WTC11 (cell line): ENCODE results near the gene SPOP. TPM values are rescaled to one million over a fixed set of nuclear protein-coding genes. Genes with fewer than 3 reads are reported as not detected.
A peak's percentile ranks its signal among the peaks of the same experiment; 100 is the strongest.

Source experiments
- ATAC-seq: fragments of 200-7000 bp; cut with Tn5 transposase; 2 replicates; pipeline ENCODE4 v1.10.0; 2021; ENCODE audit warnings: mild to moderate bottlenecking, moderate library complexity
- CTCF ChIA-PET: fragments of 300-600 bp; sonication (Branson Sonifier 250); formaldehyde crosslinking; loops from one replicate; lab custom pipeline; 2021; ENCODE audit warnings: antibody characterized with exemption; lab: Charles Lee
- POLR2A ChIA-PET: fragments of 350-600 bp; sonication (Branson Sonifier 250); formaldehyde crosslinking; loops from one replicate; lab custom pipeline; 2021; ENCODE audit warnings: antibody characterized with exemption; lab: Charles Lee
- DNase-seq: peaks from one replicate; pipeline ENCODE4 v3.0.0; 2021; ENCODE audit warnings: low spot score
- H3K27ac Mint-ChIP-seq: 2 replicates; pipeline ENCODE4 v1.8.0; 2021; ENCODE audit warnings: mixed read lengths
- H3K27me3 Mint-ChIP-seq: 2 replicates; pipeline ENCODE4 v1.8.0; 2021; ENCODE audit warnings: low read depth, mild to moderate bottlenecking, moderate library complexity, mixed read lengths
- H3K36me3 Mint-ChIP-seq: 2 replicates; pipeline ENCODE4 v1.8.0; 2021; ENCODE audit warnings: mixed read lengths
- H3K4me1 Mint-ChIP-seq: 2 replicates; pipeline ENCODE4 v1.8.0; 2022; ENCODE audit warnings: mixed read lengths
- H3K4me3 Mint-ChIP-seq: 2 replicates; pipeline ENCODE4 v1.8.0; 2021; ENCODE audit warnings: mild to moderate bottlenecking, moderate library complexity, mixed read lengths
- H3K9me3 Mint-ChIP-seq: 2 replicates; pipeline ENCODE4 v1.8.0; 2021; ENCODE audit warnings: mixed read lengths
- ATF1 ChIP-seq: sonication (generic); formaldehyde crosslinking; IDR thresholded peaks from 2 replicates; pipeline ENCODE4 v1.8.1; 2023; ENCODE audit warnings: mild to moderate bottlenecking, moderate library complexity, missing genetic modification reagents
- CREM ChIP-seq: sonication (generic); formaldehyde crosslinking; IDR thresholded peaks from 2 replicates; pipeline ENCODE4 v1.8.1; 2022; ENCODE audit warnings: mild to moderate bottlenecking, missing genetic modification reagents, moderate library complexity
- ELF4 ChIP-seq: sonication (generic); formaldehyde crosslinking; IDR thresholded peaks from 2 replicates; pipeline ENCODE4 v1.8.1; 2022; ENCODE audit warnings: low read depth, mild to moderate bottlenecking, moderate library complexity, missing genetic modification reagents
- ETV6 ChIP-seq: sonication (generic); formaldehyde crosslinking; IDR thresholded peaks from 2 replicates; pipeline ENCODE4 v1.8.1; 2022; ENCODE audit warnings: mild to moderate bottlenecking, missing genetic modification reagents
- FOXK1 ChIP-seq: sonication (generic); formaldehyde crosslinking; IDR thresholded peaks from 2 replicates; pipeline ENCODE4 v1.8.0; 2022; ENCODE audit warnings: mild to moderate bottlenecking, moderate library complexity, missing genetic modification reagents
- FOXP1 ChIP-seq: sonication (generic); formaldehyde crosslinking; IDR thresholded peaks from 2 replicates; pipeline ENCODE4 v1.8.0; 2022; ENCODE audit warnings: missing genetic modification reagents, mild to moderate bottlenecking, moderate library complexity, borderline replicate concordance
- GTF2I ChIP-seq: fragments of 250-450 bp; sonication (Bioruptor Pico); conservative IDR thresholded peaks from 2 replicates; pipeline ENCODE4 v1.4.0; 2021; ENCODE audit warnings: mild to moderate bottlenecking
- IRF2 ChIP-seq: sonication (generic); formaldehyde crosslinking; IDR thresholded peaks from 2 replicates; pipeline ENCODE4 v1.8.0; 2022; ENCODE audit warnings: low read depth, missing genetic modification reagents, borderline replicate concordance
- KAT7 ChIP-seq: sonication (generic); formaldehyde crosslinking; IDR thresholded peaks from 2 replicates; pipeline ENCODE4 v1.8.1; 2023; ENCODE audit warnings: missing genetic modification reagents, mild to moderate bottlenecking, borderline replicate concordance
- MAX ChIP-seq: sonication (generic); formaldehyde crosslinking; IDR thresholded peaks from 2 replicates; pipeline ENCODE4 v1.8.0; 2022; ENCODE audit warnings: mild to moderate bottlenecking, missing genetic modification reagents
- MYBL2 ChIP-seq: sonication (generic); formaldehyde crosslinking; IDR thresholded peaks from 2 replicates; pipeline ENCODE4 v1.8.1; 2023; ENCODE audit warnings: mild to moderate bottlenecking, moderate library complexity, missing genetic modification reagents
- NFATC4 ChIP-seq: fragments of 250-450 bp; sonication (Bioruptor Pico); IDR thresholded peaks from 2 replicates; pipeline ENCODE4 v1.9.0; 2021; ENCODE audit warnings: mild to moderate bottlenecking
- NFYB ChIP-seq: sonication (generic); formaldehyde crosslinking; conservative IDR thresholded peaks from 2 replicates; pipeline ENCODE4 v1.8.0; 2022; ENCODE audit warnings: low read depth, missing genetic modification reagents
- OVOL2 ChIP-seq: fragments of 250-450 bp; sonication (Bioruptor Pico); IDR thresholded peaks from 2 replicates; pipeline ENCODE4 v1.9.0; 2021; ENCODE audit warnings: mild to moderate bottlenecking, borderline replicate concordance
- PRRX2 ChIP-seq: fragments of 250-450 bp; sonication (Bioruptor Pico); IDR thresholded peaks from 2 replicates; pipeline ENCODE4 v1.8.0; 2021; ENCODE audit warnings: mild to moderate bottlenecking
- RELA ChIP-seq: sonication (generic); formaldehyde crosslinking; IDR thresholded peaks from 2 replicates; pipeline ENCODE4 v1.8.1; 2022; ENCODE audit warnings: missing genetic modification reagents, mild to moderate bottlenecking, borderline replicate concordance
- SOX15 ChIP-seq: fragments of 250-450 bp; sonication (Bioruptor Pico); IDR thresholded peaks from 2 replicates; pipeline ENCODE4 v1.9.0; 2021; ENCODE audit warnings: mild to moderate bottlenecking
- SP1 ChIP-seq: sonication (generic); formaldehyde crosslinking; conservative IDR thresholded peaks from 2 replicates; pipeline ENCODE4 v1.8.1; 2022; ENCODE audit warnings: missing genetic modification reagents
- TEAD1 ChIP-seq: sonication (generic); formaldehyde crosslinking; IDR thresholded peaks from 2 replicates; pipeline ENCODE4 v1.8.0; 2022; ENCODE audit warnings: mild to moderate bottlenecking, missing genetic modification reagents
- ZBTB21 ChIP-seq: sonication (generic); formaldehyde crosslinking; IDR thresholded peaks from 2 replicates; pipeline ENCODE4 v1.8.1; 2023; ENCODE audit warnings: mild to moderate bottlenecking, missing genetic modification reagents, borderline replicate concordance
- ZNF121 ChIP-seq: sonication (generic); formaldehyde crosslinking; IDR thresholded peaks from 2 replicates; pipeline ENCODE4 v1.8.0; 2023; ENCODE audit warnings: missing genetic modification reagents
- ZNF219 ChIP-seq: sonication (generic); formaldehyde crosslinking; IDR thresholded peaks from 2 replicates; pipeline ENCODE4 v1.8.0; 2023; ENCODE audit warnings: missing genetic modification reagents, mild to moderate bottlenecking, borderline replicate concordance
- ZNF232 ChIP-seq: sonication (generic); formaldehyde crosslinking; IDR thresholded peaks from 2 replicates; pipeline ENCODE4 v1.8.0; 2022; ENCODE audit warnings: mild to moderate bottlenecking, missing genetic modification reagents
- ZNF423 ChIP-seq: fragments of 250-450 bp; sonication (Bioruptor Pico); IDR thresholded peaks from 2 replicates; pipeline ENCODE4 v2.1.2; 2022; ENCODE audit warnings: mild to moderate bottlenecking, moderate library complexity
- total RNA-seq: library from RNA; stranded (reverse); gene quantifications from 3 replicates; pipeline ENCODE4 v1.2.3, GENCODE V29; 2021
- TF ChIP-seq, protein P1 (sequence below): fragments of 200-600 bp; IDR thresholded peaks from 2 replicates; pipeline ENCODE4 v1.8.0; 2022; ENCODE audit warnings: antibody characterized with exemption

SPOP gene
- total RNA-seq, 1 experiment from 2014 or later = 19.2 TPM

DNA sequence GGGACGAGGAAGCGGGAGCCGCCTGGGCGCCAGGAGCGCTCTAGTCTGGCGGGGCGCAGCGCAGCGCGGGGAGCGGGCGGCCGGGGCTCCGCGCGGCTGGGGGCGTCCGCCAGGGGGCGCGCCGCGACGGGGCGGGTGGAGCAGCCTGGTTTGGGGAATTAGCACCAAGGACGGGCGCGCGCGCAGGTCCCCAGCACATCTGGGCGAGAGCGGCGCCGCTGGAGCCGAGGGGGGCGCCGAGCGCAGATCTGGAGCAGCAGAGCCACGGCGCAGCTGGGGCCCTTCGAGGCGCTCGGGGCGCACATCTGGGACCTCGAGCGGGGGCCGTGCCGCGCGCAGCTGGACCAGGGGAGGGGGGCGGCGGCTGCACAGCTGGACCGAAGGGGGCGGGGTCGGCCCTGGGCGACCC lies 102.2 kb downstream of the SPOP start, which contains the start of gene NXPH3 (continued):
- TF ChIP-seq MAX = peak; percentile 46; the same call in 1 of the 2 replicates
- no peak for TF ChIP-seq ETV6 (CRISPR knock-in tag)
- no peak for TF ChIP-seq RELA
- TF ChIP-seq ZNF423 (CRISPR knock-in tag) = 0 out of 2 replicates have a peak, but pooled peaks have one; percentile 15
- peak; percentile 12; the same call in 1 of the 2 replicates for TF ChIP-seq KAT7 (CRISPR knock-in tag)
- TF ChIP-seq FOXK1 (CRISPR knock-in tag) = no peak
- 0 out of 2 replicates have a peak, but pooled peaks have one; percentile 13 for TF ChIP-seq CREM (CRISPR knock-in tag)

- Mint-ChIP-seq H3K27me3 (peaks cover 43% of the 10 kb centered on the region), H3K4me3 (peak overlapping the region; percentile 69), H3K4me1 (peaks cover 37% of the 10 kb centered on the region), H3K27ac (no peak overlapping the region), H3K36me3 (no peaks in the 10 kb centered on the region), H3K9me3 (no peaks in the 10 kb centered on the region)
- no peak for DNase-seq
- no peak for ATAC-seq
- ChIA-PET CTCF (interaction anchor here (0.7 to 3.2 kb wide), 15 partner anchors 8 to 413 kb away, joined by 3 to 10 read pairs (median 3); partner anchors contain the start of genes SLC35B1 and SPOP), POLR2A (interaction anchor here (1.0 kb wide), 1 partner anchor 102 kb away, joined by 5 read pairs; the partner anchor contains the start of gene SPOP)
- TF ChIP-seq GTF2I (CRISPR knock-in tag) (peak; percentile 78; the same call in 1 of the 2 replicates), KAT7 (CRISPR knock-in tag) (0 out of 2 replicates have a peak, but pooled peaks have one; percentile 33), MYBL2 (CRISPR knock-in tag) (0 out of 2 replicates have a peak, but pooled peaks have one; percentile 34), ZNF121 (CRISPR knock-in tag) (0 out of 2 replicates have a peak, but pooled peaks have one; percentile 20), CREM (CRISPR knock-in tag) (peak; percentile 65; the same call in 1 of the 2 replicates)
- TF ChIP-seq, protein P1, sequence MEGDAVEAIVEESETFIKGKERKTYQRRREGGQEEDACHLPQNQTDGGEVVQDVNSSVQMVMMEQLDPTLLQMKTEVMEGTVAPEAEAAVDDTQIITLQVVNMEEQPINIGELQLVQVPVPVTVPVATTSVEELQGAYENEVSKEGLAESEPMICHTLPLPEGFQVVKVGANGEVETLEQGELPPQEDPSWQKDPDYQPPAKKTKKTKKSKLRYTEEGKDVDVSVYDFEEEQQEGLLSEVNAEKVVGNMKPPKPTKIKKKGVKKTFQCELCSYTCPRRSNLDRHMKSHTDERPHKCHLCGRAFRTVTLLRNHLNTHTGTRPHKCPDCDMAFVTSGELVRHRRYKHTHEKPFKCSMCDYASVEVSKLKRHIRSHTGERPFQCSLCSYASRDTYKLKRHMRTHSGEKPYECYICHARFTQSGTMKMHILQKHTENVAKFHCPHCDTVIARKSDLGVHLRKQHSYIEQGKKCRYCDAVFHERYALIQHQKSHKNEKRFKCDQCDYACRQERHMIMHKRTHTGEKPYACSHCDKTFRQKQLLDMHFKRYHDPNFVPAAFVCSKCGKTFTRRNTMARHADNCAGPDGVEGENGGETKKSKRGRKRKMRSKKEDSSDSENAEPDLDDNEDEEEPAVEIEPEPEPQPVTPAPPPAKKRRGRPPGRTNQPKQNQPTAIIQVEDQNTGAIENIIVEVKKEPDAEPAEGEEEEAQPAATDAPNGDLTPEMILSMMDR = no peak
Observed at GRCh38 chr17:49574945-49575678, 102.8 kb downstream of the SPOP start.

DNA sequence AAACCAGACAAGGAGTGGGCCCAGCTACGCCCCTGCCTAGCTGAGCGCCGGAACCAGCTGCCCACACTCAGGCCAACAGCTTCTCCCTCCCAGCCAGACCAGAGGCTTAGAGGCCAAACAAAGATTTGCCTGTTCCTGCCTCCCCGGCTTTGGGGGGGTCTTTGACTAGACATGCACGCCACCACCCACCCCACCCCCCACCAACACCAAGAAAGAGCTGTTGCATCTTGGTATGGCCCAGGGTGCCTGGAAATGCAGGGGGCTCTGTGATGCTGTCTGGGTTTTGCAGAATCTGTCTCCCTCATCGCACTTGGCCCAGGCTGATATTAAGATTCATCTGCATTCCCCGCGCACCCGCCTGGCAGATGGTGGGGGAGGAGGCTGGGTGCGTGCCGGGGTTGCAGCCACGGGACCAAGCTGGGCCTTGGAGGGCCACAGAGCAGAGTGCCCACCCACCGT lies 103.5 kb downstream of the SPOP start:
- H3K4me1 Mint-ChIP-seq = peaks cover 37% of the 10 kb centered on the region
- H3K4me3 Mint-ChIP-seq = 0 out of 2 replicates have a peak overlapping the region, but pooled peaks have one; percentile 10
- ATAC-seq (no peak), DNase-seq (no peak)
- ChIA-PET POLR2A (no interaction called here), CTCF (interaction anchor here (0.6 to 3.2 kb wide), 9 partner anchors 10 to 299 kb away, joined by 3 to 10 read pairs (median 3); partner anchors contain the start of gene SLC35B1)
- H3K27ac Mint-ChIP-seq = no peak overlapping the region
- peaks cover 43% of the 10 kb centered on the region for H3K27me3 Mint-ChIP-seq
- no peaks in the 10 kb centered on the region for H3K36me3 Mint-ChIP-seq
- no peaks in the 10 kb centered on the region for H3K9me3 Mint-ChIP-seq
- no peak for TF ChIP-seq ATF1
- TF ChIP-seq ETV6 (CRISPR knock-in tag) = no peak
- TF ChIP-seq FOXP1 = no peak
- no peak for TF ChIP-seq NFATC4 (CRISPR knock-in tag)
- no peak for TF ChIP-seq TEAD1 (CRISPR knock-in tag)
- TF ChIP-seq IRF2 (CRISPR knock-in tag) = no peak
- no peak for TF ChIP-seq ELF4 (CRISPR knock-in tag)
- TF ChIP-seq ZNF232 (CRISPR knock-in tag) = no peak
- TF ChIP-seq ZNF423 (CRISPR knock-in tag) = no peak
- TF ChIP-seq OVOL2 (CRISPR knock-in tag) = no peak
- TF ChIP-seq ZBTB21 (CRISPR knock-in tag) = no peak
- TF ChIP-seq PRRX2 (CRISPR knock-in tag) = no peak
- TF ChIP-seq SOX15 = no peak
- TF ChIP-seq ZNF219 (CRISPR knock-in tag) = no peak
- TF ChIP-seq NFYB (CRISPR knock-in tag) = no peak
- TF ChIP-seq SP1 (CRISPR knock-in tag) = no peak
